Calu3 (cell line): Measurements from ENCODE around the gene HEXB. TPM values are rescaled to one million over a fixed set of nuclear protein-coding genes. Genes with fewer than 3 reads are reported as not detected.
"Not testable (repeated sequence)": the region's sequence is repeated elsewhere in the genome, so short reads cannot be mapped to it uniquely, and the experiment has no call there.

Experiments used
- BruUV-seq: library from RNA; stranded (reverse); fragments of 400-500 nt; replicated peaks from 2 replicates; lab custom pipeline; 2021; lab: Mats Ljungman, UMichigan
- CTCF ChIA-PET: fragments of 300-600 bp; sonication (Branson Sonifier 250); formaldehyde crosslinking; loops from one replicate; lab custom pipeline; 2022; ENCODE audit warnings: antibody characterized with exemption; lab: Charles Lee
- DNase-seq: peaks from one replicate; pipeline ENCODE4 v3.0.0; 2022
- H3K27ac Mint-ChIP-seq: one replicate; pipeline ENCODE4 v1.8.0; 2022; ENCODE audit warnings: mixed read lengths; ENCODE audit not compliant: unreplicated experiment
- H3K27me3 Mint-ChIP-seq: one replicate; pipeline ENCODE4 v1.8.0; 2022; ENCODE audit warnings: mixed read lengths; ENCODE audit not compliant: unreplicated experiment
- H3K36me3 Mint-ChIP-seq: one replicate; pipeline ENCODE4 v1.8.0; 2022; ENCODE audit warnings: mild to moderate bottlenecking, moderate library complexity, mixed read lengths; ENCODE audit not compliant: insufficient read depth, unreplicated experiment
- H3K4me1 Mint-ChIP-seq: one replicate; pipeline ENCODE4 v1.8.0; 2022; ENCODE audit warnings: mild to moderate bottlenecking, low read depth, mixed read lengths; ENCODE audit not compliant: unreplicated experiment
- H3K4me3 Mint-ChIP-seq: one replicate; pipeline ENCODE4 v1.8.0; 2022; ENCODE audit warnings: mild to moderate bottlenecking, low read depth, moderate library complexity, mixed read lengths; ENCODE audit not compliant: unreplicated experiment
- H3K9me3 Mint-ChIP-seq: one replicate; pipeline ENCODE4 v1.8.0; 2022; ENCODE audit warnings: low read depth, mixed read lengths; ENCODE audit not compliant: unreplicated experiment
- intact Hi-C: fragments of 100-400 bp; cut with micrococcal nuclease; formaldehyde crosslinking; loops from one replicate; pipeline ENCODE4 v1.10.0; 2022; ENCODE audit not compliant: unreplicated experiment
- total RNA-seq: library from RNA; stranded (reverse); gene quantifications from 2 replicates; pipeline ENCODE4 v1.2.3, GENCODE V29; 2022
- TF ChIP-seq, protein P1 (sequence below): fragments of 200-600 bp; IDR thresholded peaks from one replicate; pipeline ENCODE4 v1.8.0; 2022; ENCODE audit warnings: antibody characterized with exemption; ENCODE audit not compliant: unreplicated experiment

HEXB gene
- total RNA-seq, 1 experiment from 2014 or later = 212 TPM

DNA sequence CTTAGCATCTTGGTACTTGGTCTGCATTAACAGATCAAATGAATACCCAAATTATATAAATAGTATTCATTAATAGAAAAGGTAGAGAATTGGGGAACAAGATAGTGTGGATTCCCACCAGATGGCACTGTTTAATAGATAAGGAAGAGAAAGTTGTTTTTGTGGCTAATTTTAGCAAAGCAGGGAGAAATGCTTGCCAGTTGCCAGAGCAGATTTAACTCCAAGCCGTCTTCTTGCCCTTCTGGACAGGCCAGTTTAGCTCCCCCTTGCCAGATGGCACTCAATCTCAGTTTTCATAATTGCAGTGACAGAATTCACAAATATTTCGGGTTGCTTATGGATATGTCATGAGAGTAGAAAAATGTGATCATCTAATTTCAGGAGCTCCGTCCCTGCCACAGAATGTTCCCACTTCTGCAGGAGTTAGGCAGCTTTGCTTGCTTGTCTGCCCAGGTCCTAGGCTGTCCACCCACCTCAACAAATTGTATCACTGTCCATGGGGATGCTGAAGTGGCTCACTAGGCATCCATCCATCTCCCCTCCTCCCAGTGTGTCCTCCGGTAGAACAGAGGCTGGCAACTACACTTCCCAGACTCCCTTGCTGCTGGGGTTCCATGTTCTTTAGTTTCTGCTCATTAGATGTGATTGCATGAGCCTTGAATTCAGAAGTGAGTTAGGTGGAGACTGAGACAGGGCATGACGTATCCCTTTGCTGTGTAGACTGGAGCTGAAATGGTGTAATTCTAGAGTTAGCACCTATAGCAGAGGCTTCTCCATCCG lies 11.8 kb upstream of the HEXB start:
- peaks cover 6% of the 10 kb centered on the region for H3K9me3 Mint-ChIP-seq
- no peaks in the 10 kb centered on the region for H3K36me3 Mint-ChIP-seq
- CTCF ChIA-PET = no interaction called here
- TF ChIP-seq, protein P1, sequence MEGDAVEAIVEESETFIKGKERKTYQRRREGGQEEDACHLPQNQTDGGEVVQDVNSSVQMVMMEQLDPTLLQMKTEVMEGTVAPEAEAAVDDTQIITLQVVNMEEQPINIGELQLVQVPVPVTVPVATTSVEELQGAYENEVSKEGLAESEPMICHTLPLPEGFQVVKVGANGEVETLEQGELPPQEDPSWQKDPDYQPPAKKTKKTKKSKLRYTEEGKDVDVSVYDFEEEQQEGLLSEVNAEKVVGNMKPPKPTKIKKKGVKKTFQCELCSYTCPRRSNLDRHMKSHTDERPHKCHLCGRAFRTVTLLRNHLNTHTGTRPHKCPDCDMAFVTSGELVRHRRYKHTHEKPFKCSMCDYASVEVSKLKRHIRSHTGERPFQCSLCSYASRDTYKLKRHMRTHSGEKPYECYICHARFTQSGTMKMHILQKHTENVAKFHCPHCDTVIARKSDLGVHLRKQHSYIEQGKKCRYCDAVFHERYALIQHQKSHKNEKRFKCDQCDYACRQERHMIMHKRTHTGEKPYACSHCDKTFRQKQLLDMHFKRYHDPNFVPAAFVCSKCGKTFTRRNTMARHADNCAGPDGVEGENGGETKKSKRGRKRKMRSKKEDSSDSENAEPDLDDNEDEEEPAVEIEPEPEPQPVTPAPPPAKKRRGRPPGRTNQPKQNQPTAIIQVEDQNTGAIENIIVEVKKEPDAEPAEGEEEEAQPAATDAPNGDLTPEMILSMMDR = peak; percentile 47
- intact Hi-C loops = loop anchor here (1.0 kb wide), 1 partner anchor 246 kb away; no protein-coding TSS in a partner anchor
- no peak for DNase-seq
- no peaks in the 10 kb centered on the region for H3K4me1 Mint-ChIP-seq
- H3K4me3 Mint-ChIP-seq = no peak overlapping the region
- no peaks in the 10 kb centered on the region for H3K27me3 Mint-ChIP-seq
- no TSS peak for BruUV-seq
- H3K27ac Mint-ChIP-seq = no peak overlapping the region

- CTCF ChIA-PET, BruUV-seq: not testable (repeated sequence)
Observed at GRCh38 chr5:74676466-74676865, 8.6 kb upstream of the HEXB start.

GRCh38 chr5:74678123-74678522 lies 6.9 kb upstream of the HEXB start:
- intact Hi-C loops, H3K27ac Mint-ChIP-seq, H3K4me3 Mint-ChIP-seq, H3K36me3 Mint-ChIP-seq, BruUV-seq, H3K4me1 Mint-ChIP-seq, H3K9me3 Mint-ChIP-seq, DNase-seq, H3K27me3 Mint-ChIP-seq: not testable (repeated sequence)
- CTCF ChIA-PET = interaction anchor here (0.6 kb wide), 1 partner anchor 209 kb away, joined by 3 read pairs; no protein-coding TSS in a partner anchor

More at GRCh38 chr5:74676466-74676865, 8.6 kb upstream of the HEXB start:
- DNase-seq, H3K4me3 Mint-ChIP-seq, H3K9me3 Mint-ChIP-seq, intact Hi-C loops, H3K36me3 Mint-ChIP-seq, H3K27ac Mint-ChIP-seq, H3K27me3 Mint-ChIP-seq, H3K4me1 Mint-ChIP-seq: not testable (repeated sequence)

- H3K4me3 Mint-ChIP-seq, H3K27ac Mint-ChIP-seq, H3K36me3 Mint-ChIP-seq, H3K9me3 Mint-ChIP-seq, DNase-seq, H3K27me3 Mint-ChIP-seq, intact Hi-C loops, CTCF ChIA-PET, H3K4me1 Mint-ChIP-seq, BruUV-seq: not testable (repeated sequence)
Observed at GRCh38 chr5:74679300-74679699, 5.7 kb upstream of the HEXB start.

DNA sequence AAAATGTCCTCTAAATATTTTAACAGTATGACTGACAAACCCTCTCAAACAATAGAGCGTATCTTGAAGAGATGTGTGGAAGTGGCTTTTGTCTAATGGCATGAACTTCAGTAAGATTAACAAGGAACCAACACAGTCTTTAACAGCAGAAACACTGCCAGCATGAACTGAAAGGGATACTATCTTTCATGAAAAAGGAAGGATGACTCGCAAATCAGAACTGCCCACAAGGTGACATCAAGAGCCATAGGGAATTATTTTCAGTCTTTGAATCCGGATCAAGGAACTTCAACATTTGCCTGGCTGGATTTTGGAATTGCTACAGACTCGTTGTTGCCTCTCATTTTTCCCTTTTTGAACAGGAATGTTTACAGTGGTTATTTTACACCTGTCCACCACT lies 5.1 kb upstream of the HEXB start:
- Mint-ChIP-seq H3K27ac (no peak overlapping the region), H3K4me3 (no peak overlapping the region), H3K4me1 (peaks cover 7% of the 10 kb centered on the region), H3K36me3 (peaks cover 8% of the 10 kb centered on the region), H3K9me3 (no peaks in the 10 kb centered on the region), H3K27me3 (no peaks in the 10 kb centered on the region)
- BruUV-seq = no TSS peak
- intact Hi-C loops = no loop called here
- no peak for DNase-seq
- CTCF ChIA-PET = no interaction called here
- TF ChIP-seq, protein P1 = no peak
